Gastrocnemius medialis (tissue), 4 donors: ENCODE data around the gene DERL3.

Source experiments
- POLR2A ChIP-seq, 2 donors: fragments of 450-650 bp; IDR thresholded peaks; one replicate each; pipeline ENCODE4 v1.6.1; 2017; ENCODE audit warnings: antibody characterized with exemption in 2 of 2, mild to moderate bottlenecking in 2 of 2, moderate library complexity in 2 of 2
- TF ChIP-seq, protein P1 (sequence below), 5 experiments: fragments of 450-650 bp in 3 of 5; fragments of 200-600 bp in 2 of 5; sonication (generic) in 2 of 5; IDR thresholded peaks in 4 of 5; conservative IDR thresholded peaks in 1 of 5; 1 replicate in 4 of 5; 2 replicates in 1 of 5; pipeline ENCODE4 v1.5.1; 2016 to 2019; ENCODE audit warnings: antibody characterized with exemption in 5 of 5, mild to moderate bottlenecking in 3 of 5, moderate library complexity in 3 of 5

DNA sequence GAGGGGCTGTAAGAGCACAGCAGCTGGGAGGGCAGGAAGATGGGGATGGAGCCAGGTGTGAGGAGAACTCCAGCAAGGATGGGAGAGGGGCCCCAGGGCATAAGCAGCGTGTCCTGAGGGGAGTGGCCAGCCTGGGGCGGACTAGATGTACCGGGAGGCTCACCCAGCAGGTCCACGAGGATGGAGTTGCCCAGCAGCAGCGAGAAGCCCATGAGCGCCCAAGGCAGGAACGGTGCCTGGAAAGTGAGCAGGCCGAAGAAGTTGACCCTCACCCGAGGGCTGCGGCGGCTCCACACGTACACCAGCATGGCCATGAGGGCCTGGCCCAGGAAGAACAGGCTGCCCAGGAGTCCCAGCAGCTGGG is 1.3 kb downstream of the DERL3 start:
- TF ChIP-seq, protein P1, sequence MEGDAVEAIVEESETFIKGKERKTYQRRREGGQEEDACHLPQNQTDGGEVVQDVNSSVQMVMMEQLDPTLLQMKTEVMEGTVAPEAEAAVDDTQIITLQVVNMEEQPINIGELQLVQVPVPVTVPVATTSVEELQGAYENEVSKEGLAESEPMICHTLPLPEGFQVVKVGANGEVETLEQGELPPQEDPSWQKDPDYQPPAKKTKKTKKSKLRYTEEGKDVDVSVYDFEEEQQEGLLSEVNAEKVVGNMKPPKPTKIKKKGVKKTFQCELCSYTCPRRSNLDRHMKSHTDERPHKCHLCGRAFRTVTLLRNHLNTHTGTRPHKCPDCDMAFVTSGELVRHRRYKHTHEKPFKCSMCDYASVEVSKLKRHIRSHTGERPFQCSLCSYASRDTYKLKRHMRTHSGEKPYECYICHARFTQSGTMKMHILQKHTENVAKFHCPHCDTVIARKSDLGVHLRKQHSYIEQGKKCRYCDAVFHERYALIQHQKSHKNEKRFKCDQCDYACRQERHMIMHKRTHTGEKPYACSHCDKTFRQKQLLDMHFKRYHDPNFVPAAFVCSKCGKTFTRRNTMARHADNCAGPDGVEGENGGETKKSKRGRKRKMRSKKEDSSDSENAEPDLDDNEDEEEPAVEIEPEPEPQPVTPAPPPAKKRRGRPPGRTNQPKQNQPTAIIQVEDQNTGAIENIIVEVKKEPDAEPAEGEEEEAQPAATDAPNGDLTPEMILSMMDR (IDR thresholded peaks at IDR 0.05 in 4 of 5, conservative IDR thresholded peaks at IDR 0.05 in 1 of 5): no peak
- TF ChIP-seq POLR2A (IDR thresholded peaks at IDR 0.05): no peak
